HCT116 (cell line): ENCODE data around the gene MLLT6. TPM values are rescaled to one million over a fixed set of nuclear protein-coding genes. Genes with fewer than 3 reads are reported as not detected.

Experiments
- ATAC-seq: fragments of 200-7000 bp; cut with Tn5 transposase; 2 replicates; pipeline ENCODE4 v1.9.1; 2020; ENCODE audit warnings: mild to moderate bottlenecking, moderate library complexity
- BruUV-seq: library from RNA; stranded (reverse); fragments of 400-500 nt; replicated peaks from 2 replicates; lab custom pipeline; 2021; lab: Mats Ljungman, UMichigan
- CTCF ChIA-PET: fragments of 300-600 bp; sonication (Branson Sonifier 250); formaldehyde crosslinking; loops from one replicate; lab custom pipeline; 2021; ENCODE audit warnings: antibody characterized with exemption; lab: Charles Lee
- POLR2A ChIA-PET: fragments of 300-600, 350-600 bp; sonication (Branson Sonifier 250); formaldehyde crosslinking; loops from one replicate; lab custom pipeline; 2021; ENCODE audit warnings: antibody characterized with exemption; lab: Charles Lee
- RAD21 ChIA-PET, 2 experiments: fragments of 300-600 bp; sonication (Branson Sonifier 250); formaldehyde crosslinking; loops; one replicate each; lab custom pipeline; 2023; ENCODE audit warnings: low total read pairs in 2 of 2; ENCODE audit not compliant: uncharacterized antibody in 2 of 2, unreplicated experiment in 2 of 2, low non-redundant PET in 1 of 2; lab: Charles Lee
- DNase-seq: peaks from one replicate; pipeline ENCODE4 v3.0.0-alpha.2; 2010; ENCODE audit warnings: low read depth, low spot score
- H2AFZ ChIP-seq: fragments of 200-600 bp; shearing (Covaris generic), sonication (generic); 2 replicates; pipeline ENCODE4 v1.6.1; 2017; ENCODE audit warnings: low read depth, mixed run types, mixed read lengths, antibody characterized with exemption, low read length; ENCODE audit not compliant: poor library complexity, severe bottlenecking
- H3K27ac ChIP-seq: 2 replicates; pipeline ENCODE4 v1.5.1; 2012; ENCODE audit warnings: low read depth, low read length
- H3K27me3 ChIP-seq: fragments of 200-600 bp; sonication (generic); 2 replicates; pipeline ENCODE4 v1.6.1; 2016; ENCODE audit warnings: mixed run types, low read length, mixed read lengths; ENCODE audit not compliant: insufficient read depth
- H3K36me3 ChIP-seq, 2 experiments: fragments of 200-500 bp in 1 of 2; fragments of 200-600 bp in 1 of 2; sonication (Bioruptor generic) in 1 of 2; sonication (generic) in 1 of 2; 2 replicates each; pipeline versions ENCODE4 v1.5.1 to v1.6.1; 2014 to 2016; ENCODE audit warnings: low read length in 2 of 2, inconsistent platforms in 1 of 2, mixed read lengths in 1 of 2, mixed run types in 1 of 2; ENCODE audit not compliant: insufficient read depth in 2 of 2, control insufficient read depth in 1 of 2
- H3K4me1 ChIP-seq, 2 experiments: fragments of 200-600 bp in 1 of 2; sonication (generic) in 1 of 2; 2 replicates each; pipeline versions ENCODE4 v1.5.1 to v1.6.1; 2012 to 2017; ENCODE audit warnings: low read length in 2 of 2, inconsistent platforms in 1 of 2, mild to moderate bottlenecking in 1 of 2, mixed read lengths in 1 of 2, mixed run types in 1 of 2, moderate library complexity in 1 of 2; ENCODE audit not compliant: insufficient read depth in 2 of 2, control insufficient read depth in 1 of 2
- H3K4me2 ChIP-seq: fragments of 200-600 bp; sonication (generic); 2 replicates; pipeline ENCODE4 v1.6.1; 2017; ENCODE audit warnings: mixed run types, low read length, mixed read lengths
- H3K4me3 ChIP-seq, 2 experiments: fragments of 200-600 bp in 1 of 2; sonication (generic) in 1 of 2; replicated peaks in 1 of 2; 2 replicates each; pipeline ENCODE4 v1.5.1; 2011 to 2016; ENCODE audit warnings: low read length in 2 of 2, control low read depth in 1 of 2, low read depth in 1 of 2, mild to moderate bottlenecking in 1 of 2, mixed read lengths in 1 of 2, mixed run types in 1 of 2
- H3K79me2 ChIP-seq: fragments of 200-600 bp; sonication (generic); 2 replicates; pipeline ENCODE4 v1.6.1; 2017; ENCODE audit warnings: mild to moderate bottlenecking, mixed run types, low read length, moderate library complexity, mixed read lengths; ENCODE audit not compliant: insufficient read depth
- H3K9ac ChIP-seq: fragments of 200-600 bp; sonication (generic); 2 replicates; pipeline ENCODE4 v1.6.1; 2016; ENCODE audit warnings: low read length, mixed read lengths
- H3K9me2 ChIP-seq: fragments of 200-600 bp; sonication (generic), shearing (Covaris generic); 2 replicates; pipeline ENCODE4 v1.6.1; 2017; ENCODE audit warnings: mixed run types, mild to moderate bottlenecking, moderate library complexity; ENCODE audit not compliant: insufficient read depth
- H3K9me3 ChIP-seq, 2 experiments: fragments of 200-500 bp in 1 of 2; fragments of 200-600 bp in 1 of 2; sonication (Bioruptor generic) in 1 of 2; sonication (generic) in 1 of 2; 2 replicates each; pipeline ENCODE4 v1.6.1; 2014 to 2017; ENCODE audit warnings: low read length in 2 of 2, mixed read lengths in 2 of 2, inconsistent platforms in 1 of 2, low read depth in 1 of 2, mild to moderate bottlenecking in 1 of 2, mixed run types in 1 of 2, moderate library complexity in 1 of 2; ENCODE audit not compliant: control insufficient read depth in 1 of 2, insufficient read depth in 1 of 2
- H4K20me1 ChIP-seq: fragments of 200-600 bp; sonication (generic), shearing (Covaris generic); 2 replicates; pipeline ENCODE4 v1.6.1; 2017; ENCODE audit warnings: mixed run types, mild to moderate bottlenecking, moderate library complexity; ENCODE audit not compliant: insufficient read depth
- CBX3 ChIP-seq: IDR thresholded peaks from 2 replicates; pipeline ENCODE4 v1.6.1; 2012; ENCODE audit warnings: low read depth
- CEBPB ChIP-seq: IDR thresholded peaks from 2 replicates; pipeline ENCODE4 v1.6.1; 2012; ENCODE audit warnings: low read depth
- EZH2 ChIP-seq: fragments of 200-600 bp; sonication (generic); IDR thresholded peaks from 2 replicates; pipeline ENCODE4 v1.6.1; 2017; ENCODE audit warnings: antibody characterized with exemption, mixed run types
- JUND ChIP-seq: IDR thresholded peaks from 2 replicates; pipeline ENCODE4 v1.6.1; 2012
- RAD21 ChIP-seq: IDR thresholded peaks from 2 replicates; pipeline ENCODE4 v1.6.1; 2012; ENCODE audit warnings: low read depth, mild to moderate bottlenecking
- REST ChIP-seq: IDR thresholded peaks from 2 replicates; pipeline ENCODE4 v1.6.1; 2012; ENCODE audit warnings: low read depth
- SIN3A ChIP-seq: IDR thresholded peaks from 2 replicates; pipeline ENCODE4 v1.6.1; 2012; ENCODE audit warnings: low read depth
- SP1 ChIP-seq: IDR thresholded peaks from 2 replicates; pipeline ENCODE4 v1.6.1; 2012; ENCODE audit warnings: low read depth
- SRF ChIP-seq: IDR thresholded peaks from 2 replicates; pipeline ENCODE4 v1.6.1; 2012; ENCODE audit warnings: low read depth
- YY1 ChIP-seq: IDR thresholded peaks from 2 replicates; pipeline ENCODE4 v1.6.1; 2011; ENCODE audit warnings: low read length, low read depth, moderate library complexity, mild to moderate bottlenecking; ENCODE audit not compliant: insufficient replicate concordance; ENCODE audit errors: extremely low read depth
- ZBTB33 ChIP-seq: IDR thresholded peaks from 2 replicates; pipeline ENCODE4 v1.6.1; 2011; ENCODE audit warnings: mild to moderate bottlenecking, low read length, moderate library complexity; ENCODE audit not compliant: insufficient replicate concordance; ENCODE audit errors: extremely low read depth
- intact Hi-C: fragments of 100-400 bp; cut with micrococcal nuclease; formaldehyde crosslinking; loops from 2 replicates; pipeline ENCODE4 v1.10.0; 2022
- total RNA-seq: library from RNA; stranded (reverse); gene quantifications from one replicate; pipeline ENCODE4 v1.2.1, GENCODE V29; 2021; ENCODE audit not compliant: unreplicated experiment
- TF ChIP-seq, protein P1 (sequence below): IDR thresholded peaks from 2 replicates; pipeline ENCODE4 v1.6.1; 2012
- TF ChIP-seq, protein P2 (sequence below), 3 experiments: fragments of 200-600 bp in 1 of 3; sonication (generic) in 1 of 3; IDR thresholded peaks in 2 of 3; conservative IDR thresholded peaks in 1 of 3; 2 replicates each; pipeline ENCODE4 v1.5.1; 2012 to 2017; ENCODE audit warnings: low read depth in 2 of 3, low read length in 2 of 3, antibody characterized with exemption in 1 of 3, borderline replicate concordance in 1 of 3, control low read depth in 1 of 3, mild to moderate bottlenecking in 1 of 3, mixed read lengths in 1 of 3, mixed run types in 1 of 3, moderate library complexity in 1 of 3; ENCODE audit not compliant: insufficient read depth in 1 of 3

Gene MLLT6
- total RNA-seq, 1 experiment from 2014 or later, result 110 TPM

- Histone ChIP-seq H3K79me2 (peaks cover 41% of the 10 kb centered on the region), H3K4me1 (peaks cover 6 to 22% of the 10 kb centered on the region in 2 experiments; a peak in 3 of 4 replicates), H3K4me3 (no peak overlapping the region), H3K27ac (no peak overlapping the region), H4K20me1 (no peaks in the 10 kb centered on the region), H3K9me3 (no peaks in the 10 kb centered on the region), H3K27me3 (no peaks in the 10 kb centered on the region), H3K4me2 (no peak overlapping the region), H3K9ac (no peak overlapping the region), H3K36me3 (peaks cover 19 to 30% of the 10 kb centered on the region in 2 experiments), H3K9me2 (no peaks in the 10 kb centered on the region), H2AFZ (no peak overlapping the region)
- POLR2A ChIA-PET, result no interaction called here
- DNase-seq (no peak), ATAC-seq (no peak)
- BruUV-seq, result no TSS peak
- intact Hi-C loops, result loop anchor here (10.0 kb wide), 1 partner anchor 415 kb away; the partner anchor contains the start of gene PLXDC1
- RAD21 ChIA-PET, result no interaction called here
- CTCF ChIA-PET, result no interaction called here
- TF ChIP-seq RAD21, result no peak
- no peak for TF ChIP-seq JUND
- TF ChIP-seq SRF, result no peak
- TF ChIP-seq SIN3A, result no peak
- no peak for TF ChIP-seq CEBPB
- TF ChIP-seq ZBTB33, result no peak
- TF ChIP-seq, protein P1, sequence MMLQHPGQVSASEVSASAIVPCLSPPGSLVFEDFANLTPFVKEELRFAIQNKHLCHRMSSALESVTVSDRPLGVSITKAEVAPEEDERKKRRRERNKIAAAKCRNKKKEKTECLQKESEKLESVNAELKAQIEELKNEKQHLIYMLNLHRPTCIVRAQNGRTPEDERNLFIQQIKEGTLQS, result no peak
- TF ChIP-seq EZH2, result no peak
- TF ChIP-seq YY1, result no peak
- no peak for TF ChIP-seq REST
- no peak for TF ChIP-seq CBX3
- no peak for TF ChIP-seq SP1
- TF ChIP-seq, protein P2, sequence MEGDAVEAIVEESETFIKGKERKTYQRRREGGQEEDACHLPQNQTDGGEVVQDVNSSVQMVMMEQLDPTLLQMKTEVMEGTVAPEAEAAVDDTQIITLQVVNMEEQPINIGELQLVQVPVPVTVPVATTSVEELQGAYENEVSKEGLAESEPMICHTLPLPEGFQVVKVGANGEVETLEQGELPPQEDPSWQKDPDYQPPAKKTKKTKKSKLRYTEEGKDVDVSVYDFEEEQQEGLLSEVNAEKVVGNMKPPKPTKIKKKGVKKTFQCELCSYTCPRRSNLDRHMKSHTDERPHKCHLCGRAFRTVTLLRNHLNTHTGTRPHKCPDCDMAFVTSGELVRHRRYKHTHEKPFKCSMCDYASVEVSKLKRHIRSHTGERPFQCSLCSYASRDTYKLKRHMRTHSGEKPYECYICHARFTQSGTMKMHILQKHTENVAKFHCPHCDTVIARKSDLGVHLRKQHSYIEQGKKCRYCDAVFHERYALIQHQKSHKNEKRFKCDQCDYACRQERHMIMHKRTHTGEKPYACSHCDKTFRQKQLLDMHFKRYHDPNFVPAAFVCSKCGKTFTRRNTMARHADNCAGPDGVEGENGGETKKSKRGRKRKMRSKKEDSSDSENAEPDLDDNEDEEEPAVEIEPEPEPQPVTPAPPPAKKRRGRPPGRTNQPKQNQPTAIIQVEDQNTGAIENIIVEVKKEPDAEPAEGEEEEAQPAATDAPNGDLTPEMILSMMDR (IDR thresholded peaks at IDR 0.05 in 2 of 3, conservative IDR thresholded peaks at IDR 0.05 in 1 of 3; ENCODE audit: borderline replicate concordance in 1 of 3, insufficient read depth in 1 of 3, low read depth in 2 of 3, low read length in 2 of 3), result no peak
Observed at GRCh38 chr17:38739305-38739704, 34.2 kb downstream of the MLLT6 start.
